A673 (cell line): ENCODE measurements around the gene LCAT.

Source experiments
- CTCF ChIP-seq: fragments of 300-800, 200-600 bp; sonication (generic); conservative IDR thresholded peaks from 2 replicates; pipeline ENCODE4 v1.5.1; 2017; ENCODE audit warnings: low read depth, mild to moderate bottlenecking, antibody characterized with exemption, low read length, moderate library complexity, mixed read lengths
- EZH2 ChIP-seq: fragments of 200-600 bp; sonication (generic); IDR thresholded peaks from 2 replicates; pipeline ENCODE4 v1.6.1; 2017; ENCODE audit warnings: borderline replicate concordance, low read depth, mild to moderate bottlenecking, mixed read lengths, antibody characterized with exemption, low read length; ENCODE audit not compliant: poor library complexity, severe bottlenecking

- TF ChIP-seq EZH2: no peak
- no peak for TF ChIP-seq CTCF
Measured at GRCh38 chr16:67986949-67987348, 43.0 kb upstream of the LCAT start.
